Natural killer cell (primary cell): Measurements from ENCODE around the gene G6PD. TPM values are rescaled to one million over a fixed set of nuclear protein-coding genes. Genes with fewer than 3 reads are reported as not detected.
"Not testable (repeated sequence)": the region's sequence is repeated elsewhere in the genome, so short reads cannot be mapped to it uniquely, and the experiment has no call there.

ENCODE experiments used
- ATAC-seq, 3 donors: fragments of 150-1000 bp in 2 of 3; fragments of 200-7000 bp in 1 of 3; cut with Tn5 transposase; 1 replicate in 1 of 3; 2 replicates in 2 of 3; pipeline ENCODE4 v1.10.0; 2021; ENCODE audit warnings: mild to moderate bottlenecking in 2 of 3, moderate library complexity in 2 of 3
- DNase-seq, 2 donors: peaks; one replicate each; pipeline versions ENCODE4 v3.0.0 to v3.0.0-alpha.2; 2013 to 2021; ENCODE audit warnings: mixed read lengths in 1 of 2
- H3K27ac ChIP-seq: one replicate; pipeline ENCODE4 v1.5.1; 2013; ENCODE audit warnings: mild to moderate bottlenecking, low read length
- H3K27me3 ChIP-seq: one replicate; pipeline ENCODE4 v1.6.1; 2013; ENCODE audit warnings: low read length; ENCODE audit not compliant: control insufficient read depth, insufficient read depth
- H3K36me3 ChIP-seq: one replicate; pipeline ENCODE4 v1.6.1; 2013; ENCODE audit warnings: low read length; ENCODE audit not compliant: control insufficient read depth, insufficient read depth
- H3K4me1 ChIP-seq: one replicate; pipeline ENCODE4 v1.6.1; 2013; ENCODE audit warnings: low read length; ENCODE audit not compliant: control insufficient read depth, insufficient read depth
- H3K4me3 ChIP-seq: one replicate; pipeline ENCODE4 v1.5.1; 2013; ENCODE audit warnings: low read length
- H3K9me3 ChIP-seq: one replicate; pipeline ENCODE4 v1.6.1; 2013; ENCODE audit warnings: low read length; ENCODE audit not compliant: control insufficient read depth, insufficient read depth
- H3K27ac Mint-ChIP-seq, 2 donors: one replicate each; pipeline ENCODE4 v1.8.0; 2022; ENCODE audit warnings: mild to moderate bottlenecking in 2 of 2, mixed read lengths in 2 of 2, moderate library complexity in 1 of 2
- H3K27me3 Mint-ChIP-seq, 2 donors: one replicate each; pipeline ENCODE4 v1.8.0; 2022; ENCODE audit warnings: low read depth in 2 of 2, mixed read lengths in 2 of 2
- H3K36me3 Mint-ChIP-seq: one replicate; pipeline ENCODE4 v1.8.0; 2022; ENCODE audit warnings: mixed read lengths
- H3K4me1 Mint-ChIP-seq, 2 donors: one replicate each; pipeline ENCODE4 v1.8.0; 2022; ENCODE audit warnings: mixed read lengths in 2 of 2
- H3K4me3 Mint-ChIP-seq: one replicate; pipeline ENCODE4 v1.8.0; 2022; ENCODE audit warnings: mild to moderate bottlenecking, moderate library complexity, mixed read lengths
- H3K9me3 Mint-ChIP-seq, 2 donors: one replicate each; pipeline ENCODE4 v1.8.0; 2022; ENCODE audit warnings: mixed read lengths in 2 of 2
- WGBS: methylation state at CpG from one replicate; pipeline ENCODE4 v1.1.7; 2013; ENCODE audit warnings: missing lambda C conversion rate; ENCODE audit not compliant: insufficient coverage; 5-methylcytosine and 5-hydroxymethylcytosine counted together
- intact Hi-C: fragments of 100-400 bp; cut with micrococcal nuclease; formaldehyde crosslinking; loops from one replicate; pipeline ENCODE4 v1.14.2; 2022
- total RNA-seq, 4 donors: library from RNA; stranded (reverse); fragments of 120-200 nt in 1 of 4; gene quantifications; one replicate each; pipeline versions ENCODE4 v1.2.3 to v1.2.4, GENCODE V29; 2013 to 2022
- TF ChIP-seq, protein P1 (sequence below): fragments of 200-600 bp; IDR thresholded peaks from one replicate; pipeline ENCODE4 v1.8.0; 2022; ENCODE audit warnings: antibody characterized with exemption

G6PD gene
- total RNA-seq, 3 donors from 2014 or later (not counting 1 experiment from before 2014, with no cell fraction given) = 184 to 220 (median 197) TPM

DNA sequence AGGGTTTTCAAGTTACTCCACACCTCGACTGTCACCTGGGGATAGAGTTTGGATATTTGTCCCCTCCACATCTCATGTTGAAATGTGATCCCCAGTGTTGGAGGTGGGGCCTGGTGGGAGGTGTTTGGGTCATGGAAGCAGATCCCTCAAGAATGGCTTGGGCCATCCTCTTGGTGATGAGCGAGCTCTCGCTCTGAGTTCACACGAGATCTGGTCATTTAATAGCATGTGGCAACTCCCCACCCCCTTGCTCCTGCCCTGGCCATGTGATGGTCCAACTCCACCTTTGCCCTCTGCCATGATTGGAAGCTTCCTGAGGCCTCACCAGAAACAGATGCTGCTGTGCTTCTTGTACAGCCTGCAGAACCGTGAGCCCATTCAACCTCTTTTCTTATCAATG is 46.6 kb upstream of the G6PD start:
- WGBS = 97% methylated on average over 5 of the region's 5 CpGs
- peaks cover 18 to 19% of the 10 kb centered on the region in 2 donors for H3K4me1 Mint-ChIP-seq
- Histone ChIP-seq H3K4me1 (peaks cover 11% of the 10 kb centered on the region), H3K27me3 (no peaks in the 10 kb centered on the region), H3K36me3 (no peaks in the 10 kb centered on the region), H3K27ac (no peak overlapping the region), H3K4me3 (no peak overlapping the region), H3K9me3 (no peaks in the 10 kb centered on the region)
- intact Hi-C loops = no loop called here
- ATAC-seq (no peak), DNase-seq (no peak)
- no peak overlapping the region for H3K27ac Mint-ChIP-seq
- TF ChIP-seq, protein P1, sequence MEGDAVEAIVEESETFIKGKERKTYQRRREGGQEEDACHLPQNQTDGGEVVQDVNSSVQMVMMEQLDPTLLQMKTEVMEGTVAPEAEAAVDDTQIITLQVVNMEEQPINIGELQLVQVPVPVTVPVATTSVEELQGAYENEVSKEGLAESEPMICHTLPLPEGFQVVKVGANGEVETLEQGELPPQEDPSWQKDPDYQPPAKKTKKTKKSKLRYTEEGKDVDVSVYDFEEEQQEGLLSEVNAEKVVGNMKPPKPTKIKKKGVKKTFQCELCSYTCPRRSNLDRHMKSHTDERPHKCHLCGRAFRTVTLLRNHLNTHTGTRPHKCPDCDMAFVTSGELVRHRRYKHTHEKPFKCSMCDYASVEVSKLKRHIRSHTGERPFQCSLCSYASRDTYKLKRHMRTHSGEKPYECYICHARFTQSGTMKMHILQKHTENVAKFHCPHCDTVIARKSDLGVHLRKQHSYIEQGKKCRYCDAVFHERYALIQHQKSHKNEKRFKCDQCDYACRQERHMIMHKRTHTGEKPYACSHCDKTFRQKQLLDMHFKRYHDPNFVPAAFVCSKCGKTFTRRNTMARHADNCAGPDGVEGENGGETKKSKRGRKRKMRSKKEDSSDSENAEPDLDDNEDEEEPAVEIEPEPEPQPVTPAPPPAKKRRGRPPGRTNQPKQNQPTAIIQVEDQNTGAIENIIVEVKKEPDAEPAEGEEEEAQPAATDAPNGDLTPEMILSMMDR = no peak
- no peaks in the 10 kb centered on the region for H3K36me3 Mint-ChIP-seq
- H3K4me3 Mint-ChIP-seq = no peak overlapping the region
- H3K9me3 Mint-ChIP-seq = no peaks in the 10 kb centered on the region
- H3K27me3 Mint-ChIP-seq = no peaks in the 10 kb centered on the region

DNA sequence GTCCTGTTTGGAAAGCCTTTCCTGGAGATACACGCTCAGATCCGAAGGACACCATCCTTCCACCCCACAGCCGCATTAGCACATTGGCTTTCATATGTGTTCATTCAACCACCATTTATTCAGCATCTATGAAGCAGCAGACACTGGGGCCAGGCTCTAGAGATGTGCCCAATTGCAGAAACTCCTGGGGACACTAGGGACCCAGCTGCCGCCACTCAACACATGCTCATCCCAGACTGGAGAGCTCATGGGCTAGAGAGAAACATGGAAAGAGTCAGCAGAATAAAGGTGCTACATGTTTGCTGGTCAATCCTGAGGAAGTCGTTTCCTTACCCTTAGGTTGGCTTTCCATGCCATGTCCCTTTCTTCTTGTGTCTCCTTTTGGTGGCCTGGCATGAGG is 45.9 kb upstream of the G6PD start:
- H3K36me3 ChIP-seq = no peaks in the 10 kb centered on the region
- no peak overlapping the region for H3K27ac Mint-ChIP-seq
- no peak overlapping the region for H3K4me3 Mint-ChIP-seq
- H3K4me1 Mint-ChIP-seq = peaks cover 15 to 18% of the 10 kb centered on the region in 2 donors
- H3K4me1 ChIP-seq = peaks cover 11% of the 10 kb centered on the region
- TF ChIP-seq, protein P1 = no peak
- H3K36me3 Mint-ChIP-seq = no peaks in the 10 kb centered on the region
- no peak overlapping the region for H3K4me3 ChIP-seq
- no peaks in the 10 kb centered on the region for H3K9me3 Mint-ChIP-seq
- ATAC-seq (no peak), DNase-seq (no peak)
- no peaks in the 10 kb centered on the region for H3K27me3 ChIP-seq
- H3K27ac ChIP-seq = no peak overlapping the region
- intact Hi-C loops = no loop called here
- no peaks in the 10 kb centered on the region for H3K9me3 ChIP-seq
- H3K27me3 Mint-ChIP-seq = no peaks in the 10 kb centered on the region
- WGBS = 98% methylated on average over 4 of the region's 5 CpGs

DNA sequence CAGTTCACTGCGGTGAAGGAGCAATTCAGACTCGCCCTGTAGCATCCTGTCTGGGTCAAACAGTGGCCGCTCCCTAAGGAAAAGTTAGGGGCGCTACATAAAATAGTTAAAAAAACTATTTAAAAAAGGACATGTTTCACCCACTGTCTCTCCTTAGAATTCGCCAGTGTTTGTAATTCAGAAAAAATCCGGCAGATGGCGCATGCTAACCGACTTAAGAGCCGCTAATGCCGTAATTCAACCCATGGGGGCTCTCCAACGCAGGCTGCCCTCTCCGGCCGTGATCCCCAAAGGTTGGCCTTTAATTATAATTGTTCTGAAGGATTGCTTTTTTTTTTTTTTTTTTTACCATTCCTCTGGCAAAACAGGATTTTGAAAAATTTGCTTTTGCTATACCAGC is 43.8 kb upstream of the G6PD start:
- DNase-seq, H3K4me1 ChIP-seq, H3K9me3 Mint-ChIP-seq, H3K27ac ChIP-seq, H3K27ac Mint-ChIP-seq, H3K36me3 Mint-ChIP-seq, H3K4me1 Mint-ChIP-seq, H3K4me3 Mint-ChIP-seq, H3K9me3 ChIP-seq, H3K27me3 ChIP-seq, H3K4me3 ChIP-seq, intact Hi-C loops, H3K36me3 ChIP-seq, H3K27me3 Mint-ChIP-seq: not testable (repeated sequence)
- no CpG with 5 or more reads among the region's 13 CpGs for WGBS
- peak in 1 of 3 donors; percentile 47 for ATAC-seq

DNA sequence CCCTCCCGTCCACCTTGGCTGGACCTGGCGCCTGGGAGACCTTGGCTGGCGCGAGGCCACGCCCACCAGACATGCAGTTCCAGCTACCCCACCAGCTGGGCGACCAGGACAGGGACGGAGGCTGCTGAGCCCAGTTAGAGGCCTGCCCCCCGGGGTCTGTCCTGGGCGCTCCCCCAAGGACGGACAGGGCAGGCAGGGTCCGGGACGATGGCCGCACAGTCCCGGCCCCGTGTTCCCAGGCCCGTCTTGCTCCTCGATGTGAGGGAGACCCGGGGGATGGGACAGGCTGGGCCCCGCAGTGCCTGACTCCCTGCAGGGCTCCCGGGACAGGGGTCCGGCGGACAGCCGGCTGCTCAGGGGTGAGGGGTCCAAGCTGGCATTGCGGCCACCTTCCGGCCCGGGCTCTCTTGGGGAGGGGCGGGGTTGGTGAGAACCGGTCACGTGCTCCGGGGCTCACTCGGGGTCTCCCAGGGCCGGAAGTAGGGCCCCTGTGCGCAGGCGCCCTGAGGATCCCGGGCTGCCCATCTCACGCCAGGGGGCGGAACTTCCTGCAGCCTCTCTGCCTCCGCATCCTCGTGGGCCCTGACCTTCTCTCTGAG is 38.0 kb upstream of the G6PD start, which contains the start of gene CTAG1A:
Gene CTAG1A (plus strand): TSS at position 549 of the 599 bp plus-strand sequence. CDS start 74 bp downstream, outside the sequence.
- H3K27me3 ChIP-seq, H3K36me3 ChIP-seq, ATAC-seq, H3K4me1 Mint-ChIP-seq, H3K27me3 Mint-ChIP-seq, H3K27ac Mint-ChIP-seq, H3K4me1 ChIP-seq, intact Hi-C loops, H3K9me3 ChIP-seq, H3K4me3 ChIP-seq, H3K27ac ChIP-seq, DNase-seq, H3K36me3 Mint-ChIP-seq, H3K4me3 Mint-ChIP-seq, H3K9me3 Mint-ChIP-seq: not testable (repeated sequence)
- WGBS = no CpG with 5 or more reads among the region's 39 CpGs

DNA sequence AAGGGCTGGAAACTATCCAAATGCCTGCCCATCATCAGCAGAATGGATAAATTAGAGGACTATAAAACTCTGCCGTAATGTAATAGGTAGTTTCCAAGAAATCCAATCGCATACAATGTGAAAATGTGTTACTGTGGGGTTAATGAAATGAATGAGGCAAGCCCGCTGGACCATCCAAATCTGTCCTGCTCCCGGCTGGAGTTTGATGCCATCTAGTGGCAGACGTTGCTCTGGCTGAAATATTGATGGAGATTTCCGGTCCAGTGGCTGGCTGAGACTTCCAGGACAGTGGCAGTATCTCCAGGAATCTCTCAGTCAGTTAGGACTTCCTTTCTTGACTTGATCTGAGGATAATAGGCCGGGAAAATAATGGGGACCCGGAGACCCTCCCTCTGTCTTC is 36.3 kb upstream of the G6PD start:
- H3K27me3 Mint-ChIP-seq, H3K4me3 ChIP-seq, H3K27ac Mint-ChIP-seq, H3K9me3 ChIP-seq, DNase-seq, H3K4me1 Mint-ChIP-seq, H3K27me3 ChIP-seq, H3K36me3 Mint-ChIP-seq, intact Hi-C loops, H3K27ac ChIP-seq, H3K9me3 Mint-ChIP-seq, H3K4me3 Mint-ChIP-seq, H3K4me1 ChIP-seq, H3K36me3 ChIP-seq, ATAC-seq: not testable (repeated sequence)
- WGBS = no CpG with 5 or more reads among the region's 8 CpGs

DNA sequence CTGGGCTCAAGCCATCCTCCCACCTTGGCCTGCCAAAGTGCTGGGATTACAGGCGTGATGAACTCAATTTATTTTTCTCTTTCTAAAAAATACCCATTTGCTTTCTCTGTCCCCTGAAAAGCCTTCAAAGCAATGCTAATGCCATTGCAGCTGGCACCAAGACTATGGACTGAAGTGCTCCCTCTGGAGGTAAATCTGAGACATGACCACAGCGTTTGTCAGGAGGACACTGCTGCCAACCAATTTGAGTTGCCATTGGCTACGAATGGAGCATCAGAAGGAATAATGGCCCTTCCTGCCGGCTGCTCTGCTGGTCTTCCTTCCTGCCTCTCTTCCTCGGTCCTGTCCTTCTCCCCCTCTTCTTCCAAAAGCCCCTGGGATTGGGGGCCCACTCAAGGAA is 28.4 kb upstream of the G6PD start:
- H3K9me3 Mint-ChIP-seq, H3K36me3 Mint-ChIP-seq, H3K27ac ChIP-seq, DNase-seq, H3K4me3 ChIP-seq, H3K4me3 Mint-ChIP-seq, H3K4me1 Mint-ChIP-seq, H3K36me3 ChIP-seq, H3K4me1 ChIP-seq, H3K9me3 ChIP-seq, H3K27ac Mint-ChIP-seq, H3K27me3 ChIP-seq, intact Hi-C loops, H3K27me3 Mint-ChIP-seq: not testable (repeated sequence)
- no CpG with 5 or more reads among the region's 5 CpGs for WGBS
- ATAC-seq = peak; percentile 58 to 76 (median 76)

DNA sequence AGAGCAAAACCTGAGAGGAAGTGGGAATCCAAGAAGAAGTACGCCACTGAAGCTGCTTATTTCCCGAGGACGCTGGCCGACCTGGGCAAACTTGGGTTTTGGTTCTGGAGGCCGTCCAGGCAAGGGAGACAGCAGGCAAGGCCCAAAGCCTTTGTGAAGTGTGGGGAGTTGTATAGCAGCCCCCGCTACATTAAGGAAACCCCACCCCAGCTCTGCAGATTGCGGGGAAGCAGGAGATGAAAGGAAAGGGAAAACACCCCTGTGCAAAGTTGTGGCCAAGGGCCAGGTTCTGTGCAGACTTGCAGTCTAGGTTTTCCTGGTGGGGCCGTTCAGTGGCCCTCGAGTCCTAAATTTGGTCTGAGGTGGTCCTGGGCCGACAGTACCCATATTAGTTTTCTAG is 26.4 kb upstream of the G6PD start:
- H3K36me3 ChIP-seq, H3K27ac Mint-ChIP-seq, H3K4me1 Mint-ChIP-seq, ATAC-seq, H3K36me3 Mint-ChIP-seq, H3K27me3 Mint-ChIP-seq, H3K9me3 ChIP-seq, H3K27me3 ChIP-seq, H3K4me3 Mint-ChIP-seq, H3K9me3 Mint-ChIP-seq, intact Hi-C loops, H3K4me3 ChIP-seq, DNase-seq, H3K4me1 ChIP-seq, H3K27ac ChIP-seq: not testable (repeated sequence)
- WGBS = no CpG with 5 or more reads among the region's 10 CpGs
